ENCODE results near the gene PPP3CA.

DNA sequence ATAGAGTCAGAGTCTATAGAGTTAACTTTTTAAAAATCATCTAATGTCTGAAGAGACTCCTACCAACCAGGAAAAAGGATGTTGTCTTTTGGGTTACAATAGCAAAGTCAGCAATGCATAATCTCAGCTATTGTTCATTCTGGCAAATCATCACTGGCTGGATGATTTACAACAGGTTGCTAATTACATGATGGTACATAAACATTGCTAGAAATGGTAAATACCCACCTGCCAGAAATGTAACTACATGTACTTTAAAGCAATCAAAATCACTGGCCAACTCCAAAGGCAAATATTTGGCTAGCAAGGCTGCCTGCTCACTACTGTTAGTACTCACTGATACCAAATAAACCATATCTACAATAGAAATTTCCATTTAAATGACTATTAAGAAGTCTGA lies 91.1 kb downstream of the PPP3CA start:
- TF ChIP-seq EP300 (IDR thresholded peaks at IDR 0.05) = no peak
- TF ChIP-seq POLR2A (IDR thresholded peaks at IDR 0.05) = no peak
- TF ChIP-seq, protein P1, sequence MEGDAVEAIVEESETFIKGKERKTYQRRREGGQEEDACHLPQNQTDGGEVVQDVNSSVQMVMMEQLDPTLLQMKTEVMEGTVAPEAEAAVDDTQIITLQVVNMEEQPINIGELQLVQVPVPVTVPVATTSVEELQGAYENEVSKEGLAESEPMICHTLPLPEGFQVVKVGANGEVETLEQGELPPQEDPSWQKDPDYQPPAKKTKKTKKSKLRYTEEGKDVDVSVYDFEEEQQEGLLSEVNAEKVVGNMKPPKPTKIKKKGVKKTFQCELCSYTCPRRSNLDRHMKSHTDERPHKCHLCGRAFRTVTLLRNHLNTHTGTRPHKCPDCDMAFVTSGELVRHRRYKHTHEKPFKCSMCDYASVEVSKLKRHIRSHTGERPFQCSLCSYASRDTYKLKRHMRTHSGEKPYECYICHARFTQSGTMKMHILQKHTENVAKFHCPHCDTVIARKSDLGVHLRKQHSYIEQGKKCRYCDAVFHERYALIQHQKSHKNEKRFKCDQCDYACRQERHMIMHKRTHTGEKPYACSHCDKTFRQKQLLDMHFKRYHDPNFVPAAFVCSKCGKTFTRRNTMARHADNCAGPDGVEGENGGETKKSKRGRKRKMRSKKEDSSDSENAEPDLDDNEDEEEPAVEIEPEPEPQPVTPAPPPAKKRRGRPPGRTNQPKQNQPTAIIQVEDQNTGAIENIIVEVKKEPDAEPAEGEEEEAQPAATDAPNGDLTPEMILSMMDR (IDR thresholded peaks at IDR 0.05) = no peak
